ENCODE results near the gene PMM2.
"Not testable (repeated sequence)": the region's sequence is repeated elsewhere in the genome, so short reads cannot be mapped to it uniquely, and the experiment has no call there.

The PMM2 gene

DNA sequence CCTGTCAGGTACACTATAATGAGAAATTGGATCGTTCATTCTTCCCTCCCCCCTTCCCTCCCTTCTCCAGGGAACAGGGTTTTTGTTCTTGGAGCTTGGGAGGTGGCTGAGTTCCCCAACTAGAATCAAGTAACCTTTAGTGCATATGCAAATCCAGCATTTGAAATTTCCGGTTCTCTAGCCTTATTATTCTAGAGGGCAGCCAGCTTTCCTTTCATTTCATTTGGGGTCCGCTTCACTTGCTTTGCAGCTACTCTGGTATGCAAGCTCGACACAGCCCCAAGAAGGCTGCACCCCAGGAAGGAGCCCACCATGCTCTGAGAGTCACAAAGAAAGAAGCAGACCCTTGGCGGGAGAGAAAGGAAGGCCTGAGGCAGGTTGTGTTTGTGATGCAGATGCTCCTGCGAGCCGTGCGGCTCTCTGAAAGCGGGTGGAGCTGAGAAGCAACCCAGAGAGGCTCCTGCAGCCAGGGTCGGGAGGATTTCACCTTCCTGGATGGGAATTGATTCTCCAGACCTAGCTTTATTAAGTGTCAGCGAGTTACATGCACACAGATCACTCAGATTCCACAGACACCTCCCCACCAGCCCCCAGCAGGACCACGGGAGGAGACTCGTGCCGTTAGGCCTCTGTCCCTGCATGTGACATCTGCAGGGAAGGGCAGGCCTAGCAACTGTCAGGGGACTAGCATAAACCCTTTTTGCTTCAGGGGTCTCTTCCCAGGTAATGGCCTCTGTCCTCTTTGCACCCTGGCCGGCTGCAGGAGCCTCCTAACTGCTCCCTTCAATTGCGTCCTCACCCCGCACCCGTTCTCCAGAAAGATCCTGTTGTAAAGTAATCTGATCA is 34.5 kb downstream of the PMM2 start:
- TF ChIP-seq, protein P1, sequence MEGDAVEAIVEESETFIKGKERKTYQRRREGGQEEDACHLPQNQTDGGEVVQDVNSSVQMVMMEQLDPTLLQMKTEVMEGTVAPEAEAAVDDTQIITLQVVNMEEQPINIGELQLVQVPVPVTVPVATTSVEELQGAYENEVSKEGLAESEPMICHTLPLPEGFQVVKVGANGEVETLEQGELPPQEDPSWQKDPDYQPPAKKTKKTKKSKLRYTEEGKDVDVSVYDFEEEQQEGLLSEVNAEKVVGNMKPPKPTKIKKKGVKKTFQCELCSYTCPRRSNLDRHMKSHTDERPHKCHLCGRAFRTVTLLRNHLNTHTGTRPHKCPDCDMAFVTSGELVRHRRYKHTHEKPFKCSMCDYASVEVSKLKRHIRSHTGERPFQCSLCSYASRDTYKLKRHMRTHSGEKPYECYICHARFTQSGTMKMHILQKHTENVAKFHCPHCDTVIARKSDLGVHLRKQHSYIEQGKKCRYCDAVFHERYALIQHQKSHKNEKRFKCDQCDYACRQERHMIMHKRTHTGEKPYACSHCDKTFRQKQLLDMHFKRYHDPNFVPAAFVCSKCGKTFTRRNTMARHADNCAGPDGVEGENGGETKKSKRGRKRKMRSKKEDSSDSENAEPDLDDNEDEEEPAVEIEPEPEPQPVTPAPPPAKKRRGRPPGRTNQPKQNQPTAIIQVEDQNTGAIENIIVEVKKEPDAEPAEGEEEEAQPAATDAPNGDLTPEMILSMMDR (IDR thresholded peaks at IDR 0.05; ENCODE audit: borderline replicate concordance, insufficient read depth, low read depth, low read length), result no peak
- no peak overlapping the region for H3K4me3 ChIP-seq (ENCODE audit: low read depth, low read length)

DNA sequence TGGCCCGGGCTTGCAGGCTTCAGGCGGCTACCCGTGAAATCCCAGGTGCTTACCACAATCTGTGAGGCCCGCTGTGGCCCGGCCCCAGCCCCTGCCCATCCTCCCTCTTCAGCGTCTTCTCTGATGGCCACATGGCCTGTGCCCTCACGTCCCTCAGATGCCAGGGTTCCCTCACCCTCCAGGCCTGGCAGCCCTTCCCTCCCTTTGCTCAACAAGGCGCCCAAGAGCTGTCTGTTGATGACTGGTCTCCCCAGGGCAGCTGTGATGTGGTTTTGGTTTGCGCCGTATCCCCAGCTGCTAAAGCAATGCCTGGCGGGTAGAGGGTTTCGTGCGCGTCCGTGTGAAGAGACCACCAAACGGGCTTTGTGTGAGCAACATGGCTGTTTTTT is 35.1 kb downstream of the PMM2 start:
- no peak overlapping the region for H3K4me3 ChIP-seq (ENCODE audit: low read depth, low read length)

DNA sequence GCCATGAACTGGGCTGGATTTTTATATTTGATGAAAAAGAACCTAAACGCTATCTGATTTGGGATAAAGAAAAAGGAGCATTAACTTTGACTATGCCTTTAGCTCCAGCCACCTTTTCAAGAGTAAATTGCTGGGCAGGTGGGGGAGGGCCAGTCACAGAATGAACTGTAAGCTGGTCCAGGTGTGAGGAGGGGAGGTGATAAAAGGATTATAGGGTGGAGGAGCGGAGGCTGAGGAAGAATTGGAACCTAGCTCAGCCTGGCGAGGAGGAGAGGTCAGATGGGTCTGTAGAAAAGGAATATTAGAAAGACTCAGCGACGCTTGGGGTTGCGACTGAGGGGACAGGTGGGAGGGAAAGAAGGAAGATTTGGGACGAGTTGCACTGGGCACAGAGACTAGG is 39.2 kb downstream of the PMM2 start:
- H3K4me3 ChIP-seq (ENCODE audit: low read depth, low read length), result not testable (repeated sequence)

More for the DNA sequence above, 35.1 kb downstream of the PMM2 start:
- TF ChIP-seq, protein P1 (IDR thresholded peaks at IDR 0.05; ENCODE audit: borderline replicate concordance, insufficient read depth, low read depth, low read length), result no peak

DNA sequence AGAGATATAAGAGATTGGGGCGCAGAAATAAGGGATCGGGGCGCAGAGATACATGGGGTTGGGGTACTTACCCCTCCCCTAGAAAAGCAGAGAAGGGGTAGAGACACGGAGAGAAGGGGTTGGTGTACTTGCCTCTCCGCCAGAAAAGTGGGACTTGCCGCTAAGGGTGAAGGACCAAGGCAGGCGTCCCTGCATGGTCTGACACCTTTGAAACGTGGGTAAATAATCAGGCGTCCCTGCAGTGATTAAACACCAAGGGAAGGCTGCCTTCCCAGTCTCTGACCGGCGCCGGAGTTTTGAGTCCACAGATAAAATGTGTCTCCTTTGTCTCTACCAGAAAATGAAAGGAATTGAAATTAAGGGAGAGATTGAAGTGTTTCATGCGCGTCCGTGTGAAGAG is 40.0 kb downstream of the PMM2 start:
- not testable (repeated sequence) for H3K4me3 ChIP-seq (ENCODE audit: low read depth, low read length)

DNA sequence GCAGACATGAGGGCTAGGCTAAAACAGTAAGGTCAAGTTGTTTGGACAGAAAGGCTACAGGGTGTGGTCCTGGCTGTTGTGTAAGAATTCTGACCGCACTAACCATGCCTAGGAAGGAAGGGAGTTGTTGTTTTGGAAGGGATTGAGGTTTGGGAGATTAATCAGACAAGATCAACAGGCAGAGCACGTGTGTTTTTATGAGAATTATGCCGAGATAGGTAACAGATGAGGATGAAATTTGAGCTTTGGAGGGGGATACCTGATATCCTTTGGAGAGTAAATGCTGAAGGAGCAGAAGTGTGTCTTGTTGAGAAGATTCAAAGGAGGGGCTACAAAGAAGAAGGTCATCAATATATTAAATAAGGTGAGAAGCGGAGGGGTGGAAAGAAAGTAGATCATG is 44.4 kb downstream of the PMM2 start:
- H3K4me3 ChIP-seq (ENCODE audit: low read depth, low read length), result not testable (repeated sequence)

DNA sequence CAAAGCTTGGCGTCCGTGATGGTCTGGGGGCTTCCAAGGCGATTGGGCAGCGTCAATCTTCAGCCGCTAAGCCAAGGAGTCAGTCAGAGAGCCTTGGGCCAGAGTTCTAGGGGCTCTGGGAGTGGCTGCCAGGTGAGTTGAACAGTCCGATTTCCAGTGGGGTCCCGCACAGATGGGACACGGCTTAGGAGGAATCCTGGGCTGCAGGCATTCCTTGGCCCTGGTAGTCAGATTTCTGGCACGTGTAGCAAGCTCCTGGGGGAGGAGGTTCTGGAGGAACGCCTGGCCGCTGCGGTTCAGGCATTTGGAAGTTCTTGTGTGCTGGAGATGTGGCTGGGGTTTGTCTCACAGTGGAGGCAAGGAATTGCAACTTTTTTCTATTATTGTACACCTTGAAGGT is 45.7 kb downstream of the PMM2 start:
- not testable (repeated sequence) for H3K4me3 ChIP-seq (ENCODE audit: low read depth, low read length)

DNA sequence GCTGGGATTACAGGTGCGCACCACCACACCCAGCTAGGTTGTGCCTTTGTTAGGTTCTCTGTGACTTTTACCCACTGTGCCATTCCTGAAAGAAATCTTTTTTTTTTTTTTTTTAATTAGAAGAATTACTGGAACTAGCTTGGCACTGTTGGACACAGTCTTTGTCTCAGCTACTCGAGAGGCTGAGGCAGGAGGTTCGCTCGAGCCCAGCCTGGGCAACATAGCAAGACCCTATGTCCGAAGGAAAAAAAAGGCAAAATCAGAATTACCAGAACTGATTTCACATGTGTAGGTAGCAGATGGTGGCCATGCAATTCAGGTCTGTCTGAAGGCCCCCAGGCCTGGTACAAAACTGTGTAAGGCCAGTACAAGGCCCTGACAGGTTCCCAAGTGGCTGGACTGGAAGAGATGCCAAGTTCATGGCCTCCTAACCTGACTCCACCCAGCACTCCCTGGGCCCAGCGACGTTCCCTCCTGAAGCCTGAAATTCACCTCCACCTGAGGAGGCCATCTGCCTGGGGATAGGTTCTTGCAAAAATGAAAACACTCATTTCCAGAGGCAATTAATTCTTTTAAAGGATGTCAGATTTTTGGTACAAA is 48.2 kb downstream of the PMM2 start:
- H3K4me3 ChIP-seq (ENCODE audit: low read depth, low read length), result no peak overlapping the region
- TF ChIP-seq, protein P1 (IDR thresholded peaks at IDR 0.05; ENCODE audit: borderline replicate concordance, insufficient read depth, low read depth, low read length), result no peak

DNA sequence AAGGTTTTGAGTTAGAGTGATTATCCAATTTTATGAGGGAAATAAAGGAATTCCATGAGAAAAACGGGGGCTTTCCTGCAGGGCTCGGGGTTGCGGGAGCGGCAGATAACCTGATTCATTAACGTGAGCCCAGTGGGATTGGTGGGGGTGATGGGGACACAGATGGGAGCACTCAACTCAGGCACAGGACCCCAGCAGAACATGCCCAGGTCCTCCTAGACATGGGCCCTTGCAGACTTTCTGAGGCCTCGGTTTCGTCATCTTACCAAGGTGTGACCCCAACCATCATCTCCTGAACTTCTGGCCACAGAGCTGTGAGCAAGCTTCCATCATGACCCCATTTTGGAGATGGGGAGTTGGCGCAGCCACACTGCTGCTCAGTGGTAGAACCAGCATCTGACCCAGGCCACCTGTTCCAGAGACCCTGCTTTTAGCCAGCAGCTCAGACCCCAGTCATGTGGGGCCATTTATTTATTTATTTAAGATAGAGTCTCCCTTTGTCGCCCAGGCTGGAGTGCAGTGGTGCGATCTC is 48.8 kb downstream of the PMM2 start:
- TF ChIP-seq, protein P1 (IDR thresholded peaks at IDR 0.05; ENCODE audit: borderline replicate concordance, insufficient read depth, low read depth, low read length), result no peak
- no peak overlapping the region for H3K4me3 ChIP-seq (ENCODE audit: low read depth, low read length)

DNA sequence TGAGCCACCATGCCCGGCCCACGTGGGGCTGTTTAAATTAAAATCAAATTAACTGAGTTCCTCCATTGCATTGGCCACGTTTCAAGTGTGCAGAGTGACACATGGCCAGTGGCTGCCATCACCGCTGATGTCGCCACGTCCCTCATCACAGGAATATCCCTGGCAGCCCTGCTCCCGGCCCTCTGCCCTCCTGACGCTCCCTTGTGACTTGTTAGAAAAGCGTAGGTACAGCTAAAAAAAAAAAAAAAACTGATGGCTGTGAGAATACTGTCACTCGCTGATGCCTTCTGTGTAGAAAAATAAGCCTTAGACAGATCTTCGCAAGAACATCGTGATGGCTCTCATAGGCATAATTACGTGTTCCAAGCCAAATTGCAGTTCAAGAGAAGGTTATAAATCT is 49.5 kb downstream of the PMM2 start:
- TF ChIP-seq, protein P1 (IDR thresholded peaks at IDR 0.05; ENCODE audit: borderline replicate concordance, insufficient read depth, low read depth, low read length), result no peak
- H3K4me3 ChIP-seq (ENCODE audit: low read depth, low read length), result no peak overlapping the region
